HG03097 (cell line): Measurements from ENCODE around the gene LCN6.

ENCODE experiments used
- ATAC-seq: cut with Tn5 transposase; IDR thresholded peaks from one replicate; pipeline ENCODE4 v1.9.1; 2021; ENCODE audit not compliant: unreplicated experiment, low FRiP score

The LCN6 gene

DNA sequence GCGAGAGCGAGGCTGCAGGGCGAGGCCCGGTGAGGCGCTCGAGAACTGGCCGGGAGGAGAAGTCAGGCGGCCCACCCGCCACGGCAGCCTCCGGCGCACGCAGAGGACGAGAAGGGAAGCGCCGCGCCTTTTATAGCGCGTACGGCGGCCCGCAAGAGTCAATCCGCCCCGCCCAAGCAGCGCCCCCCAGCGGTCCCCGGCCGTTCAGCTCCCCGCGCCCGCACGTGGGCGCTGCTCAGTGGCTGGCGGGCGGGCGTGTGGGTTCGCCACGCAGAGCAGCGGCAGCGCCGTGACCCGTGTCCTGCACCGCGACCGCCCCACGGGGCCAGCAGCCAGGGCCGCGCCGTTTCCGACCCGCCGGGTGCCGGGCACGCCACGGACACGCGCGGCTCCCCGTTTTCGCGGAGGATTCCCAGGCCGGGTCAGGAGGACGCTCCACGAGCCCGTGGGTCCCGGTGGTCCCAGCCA, 20.2 kb downstream of the LCN6 start:
- ATAC-seq: peak; percentile 69

DNA sequence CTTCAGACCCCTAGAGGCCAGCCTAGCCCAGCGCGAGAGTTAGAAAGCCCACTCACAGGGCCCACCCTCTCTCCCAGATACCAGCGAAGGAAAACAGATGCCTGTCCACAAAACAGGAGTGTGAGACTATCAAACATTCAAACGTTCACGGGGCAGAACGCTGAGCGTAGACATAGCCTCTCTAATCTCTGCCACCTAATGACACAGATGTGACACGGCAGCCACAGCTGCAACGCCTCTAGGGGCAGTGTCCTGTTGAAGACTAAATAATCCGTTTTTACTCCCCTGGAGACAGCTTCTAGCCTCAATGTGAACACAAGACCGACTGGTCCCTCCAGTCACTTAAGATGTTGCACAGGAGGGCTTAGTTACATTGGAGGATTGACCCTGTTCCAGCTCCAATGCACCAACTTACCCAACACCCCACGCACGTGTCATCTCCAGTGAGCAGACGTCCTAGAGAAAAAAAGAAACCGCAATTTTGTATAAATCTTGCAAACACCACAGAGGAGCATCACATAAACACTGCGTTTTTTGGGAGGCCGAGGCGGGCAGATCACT, 21.6 kb downstream of the LCN6 start:
- ATAC-seq: no peak

DNA sequence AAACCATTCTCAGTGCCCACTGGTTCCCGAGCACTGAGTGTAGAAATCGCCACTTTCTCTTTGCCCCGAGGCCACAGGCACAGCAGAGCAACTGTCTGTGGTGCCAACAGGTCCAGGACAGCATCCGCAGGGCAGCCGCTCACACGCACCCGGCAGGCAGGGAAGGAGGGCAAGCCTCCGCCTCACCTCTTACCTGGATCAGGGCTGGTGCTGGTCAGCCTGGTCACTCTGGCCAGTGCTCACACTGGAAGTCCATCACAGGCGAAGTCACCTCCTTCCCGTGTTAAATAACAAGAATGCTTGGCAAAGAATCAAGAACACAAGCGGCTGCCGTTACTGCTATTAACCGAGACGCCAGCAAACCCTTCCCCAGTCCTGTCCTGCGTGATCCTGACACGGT, 22.2 kb downstream of the LCN6 start:
- ATAC-seq: no peak

DNA sequence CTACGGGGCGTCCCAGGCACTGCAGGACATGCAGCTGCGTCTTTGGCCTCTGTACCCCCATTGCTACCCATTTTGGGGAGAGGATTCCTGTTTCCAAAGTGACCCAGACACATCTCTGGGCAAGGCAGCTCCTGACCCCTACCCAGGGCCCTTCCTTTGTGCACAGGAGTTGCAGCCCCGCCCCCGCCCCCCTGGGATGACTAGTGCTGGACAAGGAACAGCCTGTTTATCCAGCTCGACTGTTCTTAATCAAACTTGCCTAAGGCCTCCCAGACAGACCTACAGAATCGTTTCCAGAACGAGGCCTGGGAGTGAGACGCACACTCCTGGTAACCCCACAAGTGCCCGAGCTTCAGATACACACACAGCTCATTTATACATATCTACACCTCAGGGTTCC, 22.7 kb downstream of the LCN6 start:
- no peak for ATAC-seq

DNA sequence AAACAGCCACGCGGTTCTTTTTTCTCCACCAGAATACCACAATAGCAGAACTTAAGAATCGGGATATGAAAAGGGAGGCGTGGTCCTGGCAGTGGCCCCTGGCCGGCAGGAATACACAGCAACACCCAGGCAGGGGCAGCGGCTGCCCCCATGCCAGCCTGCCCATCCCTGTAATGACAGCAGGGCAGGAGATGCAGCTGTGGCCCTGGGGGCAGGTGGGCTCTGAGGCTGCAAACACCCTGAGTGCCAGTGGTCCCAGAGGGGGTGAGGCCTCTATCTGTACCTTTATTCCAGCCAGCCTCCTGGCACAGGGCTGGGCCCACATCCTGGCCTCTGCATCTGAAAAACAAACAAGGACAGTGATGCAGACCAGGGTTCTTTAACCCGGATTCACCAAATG, 23.6 kb downstream of the LCN6 start:
- ATAC-seq: no peak

DNA sequence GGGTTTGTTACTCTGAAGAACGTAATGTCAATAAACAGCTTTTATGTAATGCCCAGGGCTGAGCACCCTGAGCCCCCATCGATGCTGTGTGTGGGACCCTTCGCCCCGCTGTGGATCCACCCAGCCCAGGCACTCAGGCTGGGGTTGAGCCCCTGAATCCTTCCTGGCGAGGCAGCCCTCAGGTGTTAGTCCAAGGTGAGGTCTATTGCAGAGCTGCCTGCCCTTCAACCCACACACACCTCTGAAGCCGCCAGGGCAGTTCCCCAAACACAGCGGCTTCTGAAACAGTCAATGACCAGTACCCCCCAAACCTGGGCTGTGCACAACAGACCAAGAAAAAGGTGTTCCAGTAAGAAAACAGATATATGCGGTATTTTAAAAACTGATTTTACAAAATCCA, 24.3 kb downstream of the LCN6 start:
- ATAC-seq: no peak

DNA sequence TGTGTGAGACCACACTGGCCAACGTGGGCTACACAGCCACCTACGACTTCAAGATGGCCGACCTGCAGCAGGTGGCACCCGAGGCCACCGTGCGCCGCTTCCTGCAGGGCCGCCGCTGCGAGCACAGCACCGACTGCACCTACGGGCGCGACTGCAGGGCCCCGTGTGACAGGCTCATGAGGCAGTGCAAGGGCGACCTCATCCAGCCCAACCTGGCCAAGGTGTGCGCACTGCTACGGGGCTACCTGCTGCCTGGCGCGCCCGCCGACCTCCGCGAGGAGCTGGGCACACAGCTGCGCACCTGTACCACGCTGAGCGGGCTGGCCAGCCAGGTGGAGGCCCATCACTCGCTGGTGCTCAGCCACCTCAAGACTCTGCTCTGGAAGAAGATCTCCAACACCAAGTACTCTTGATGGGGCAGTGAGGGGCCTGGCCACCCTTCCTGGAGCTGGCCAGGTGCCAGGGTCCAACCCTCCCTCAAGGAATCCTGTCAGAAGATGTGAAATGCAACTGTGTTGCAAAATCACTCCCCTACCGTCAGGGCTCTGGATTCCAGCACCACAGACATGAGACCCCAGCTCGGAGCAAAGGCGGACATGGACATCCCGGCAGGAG, 24.9 kb downstream of the LCN6 start:
- no peak for ATAC-seq

DNA sequence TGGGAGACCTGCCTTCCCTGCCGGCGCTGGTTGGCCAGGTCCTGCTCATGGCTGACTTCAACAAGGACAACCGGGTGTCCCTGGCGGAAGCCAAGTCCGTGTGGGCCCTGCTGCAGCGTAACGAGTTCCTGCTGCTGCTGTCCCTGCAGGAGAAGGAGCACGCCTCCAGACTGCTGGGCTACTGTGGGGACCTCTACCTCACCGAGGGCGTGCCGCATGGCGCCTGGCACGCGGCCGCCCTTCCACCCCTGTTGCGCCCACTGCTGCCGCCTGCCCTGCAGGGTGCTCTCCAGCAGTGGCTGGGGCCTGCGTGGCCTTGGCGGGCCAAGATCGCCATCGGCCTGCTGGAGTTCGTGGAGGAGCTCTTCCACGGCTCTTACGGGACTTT, 25.4 kb downstream of the LCN6 start:
- ATAC-seq: no peak

DNA sequence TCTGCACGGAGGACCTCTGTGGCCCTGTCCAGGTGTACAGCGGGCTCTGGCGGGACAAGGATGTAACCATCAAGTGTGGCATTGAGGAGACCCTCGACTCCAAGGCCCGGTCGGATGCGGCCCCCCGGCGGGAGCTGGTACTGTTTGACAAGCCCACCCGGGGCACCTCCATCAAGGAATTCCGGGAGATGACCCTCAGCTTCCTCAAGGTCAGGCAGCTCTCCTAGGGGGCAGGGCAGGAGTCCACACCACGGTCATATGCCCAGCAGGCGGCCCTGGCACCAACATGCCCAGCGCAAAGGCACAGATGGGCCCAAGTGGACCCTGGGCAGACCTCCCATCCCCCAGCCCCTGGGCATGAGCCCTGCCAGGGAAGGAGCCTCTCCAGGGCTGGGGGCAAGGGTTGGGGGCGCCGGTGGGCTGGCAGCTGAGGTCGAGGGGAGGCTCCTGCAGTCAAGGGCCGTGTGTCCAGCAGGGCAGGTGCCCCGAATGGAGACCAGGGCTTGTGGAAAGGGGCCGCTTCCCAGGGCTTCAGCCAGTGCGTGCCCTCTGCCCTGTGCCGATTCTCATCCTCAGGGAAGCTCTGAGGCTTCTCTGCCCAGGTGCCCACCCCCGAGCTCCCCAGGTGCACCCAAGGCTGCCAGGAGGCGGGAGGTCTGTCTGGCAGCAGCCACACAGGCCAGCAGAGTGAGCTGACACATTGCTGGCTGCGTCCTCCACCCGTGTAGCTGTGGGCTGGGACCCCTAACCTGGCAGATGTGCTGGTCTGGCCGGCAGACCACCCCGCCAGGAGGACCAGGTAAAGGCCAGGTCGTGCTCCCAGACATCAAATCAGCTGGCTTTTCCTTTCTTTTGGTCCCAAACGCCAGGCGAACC, 26.0 kb downstream of the LCN6 start:
- ATAC-seq: no peak

DNA sequence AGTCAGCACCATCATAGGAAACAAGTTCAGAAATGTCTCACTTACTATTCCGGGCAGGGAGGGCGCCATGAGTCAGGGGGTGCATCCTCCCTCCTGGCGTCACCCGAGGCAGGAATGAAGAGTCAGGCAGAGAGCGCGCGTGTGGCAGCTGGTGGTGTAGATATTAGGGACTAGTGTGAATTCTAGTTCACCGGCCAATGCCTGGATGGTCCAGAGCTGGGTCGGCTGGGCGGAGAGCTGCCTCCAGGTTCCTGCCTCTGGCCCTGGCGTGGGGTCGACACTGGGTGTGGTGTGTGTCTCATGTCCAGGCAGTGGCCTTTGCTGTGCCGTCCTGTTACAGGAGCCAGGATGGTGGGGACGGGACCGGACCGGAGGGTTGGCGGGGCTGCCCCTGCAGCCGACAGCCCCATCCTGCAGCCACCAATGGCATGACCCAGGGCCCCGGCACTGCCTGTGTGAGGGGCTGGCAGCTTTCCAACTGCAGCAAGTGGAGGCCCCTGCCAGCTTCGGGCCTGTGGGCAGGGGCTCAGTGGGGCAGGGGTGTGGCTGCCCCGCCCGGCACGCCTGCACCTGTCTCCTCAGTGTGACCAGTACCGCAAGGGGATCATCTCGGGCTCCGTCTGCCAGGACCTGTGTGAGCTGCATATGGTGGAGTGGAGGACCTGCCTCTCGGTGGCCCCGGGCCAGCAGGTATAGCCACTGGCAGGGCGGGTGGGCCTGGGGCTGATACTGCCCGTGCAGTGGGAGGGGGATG, 26.8 kb downstream of the LCN6 start:
- no peak for ATAC-seq

DNA sequence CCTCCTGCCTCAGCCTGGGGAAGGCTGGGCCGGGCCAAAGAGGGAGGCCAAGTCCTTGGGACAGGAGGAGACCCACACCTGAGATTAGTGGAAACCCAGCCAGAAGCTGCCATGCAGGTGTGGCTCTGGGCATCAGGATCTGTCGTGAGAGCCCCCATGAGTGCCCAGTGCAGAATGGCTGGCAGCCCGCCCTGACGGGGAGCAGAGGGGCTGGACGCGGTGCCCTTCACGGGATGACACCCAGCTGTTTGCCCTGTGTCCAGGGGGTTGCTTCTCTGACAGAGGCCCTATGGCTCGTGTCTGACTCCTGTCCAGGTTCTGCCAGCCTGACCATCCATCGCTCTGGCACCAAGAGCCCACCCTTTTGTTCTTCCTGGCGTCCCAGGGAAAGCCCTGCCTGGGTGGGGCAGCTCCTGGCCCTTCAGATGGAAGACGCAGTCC, 27.4 kb downstream of the LCN6 start:
- no peak for ATAC-seq

DNA sequence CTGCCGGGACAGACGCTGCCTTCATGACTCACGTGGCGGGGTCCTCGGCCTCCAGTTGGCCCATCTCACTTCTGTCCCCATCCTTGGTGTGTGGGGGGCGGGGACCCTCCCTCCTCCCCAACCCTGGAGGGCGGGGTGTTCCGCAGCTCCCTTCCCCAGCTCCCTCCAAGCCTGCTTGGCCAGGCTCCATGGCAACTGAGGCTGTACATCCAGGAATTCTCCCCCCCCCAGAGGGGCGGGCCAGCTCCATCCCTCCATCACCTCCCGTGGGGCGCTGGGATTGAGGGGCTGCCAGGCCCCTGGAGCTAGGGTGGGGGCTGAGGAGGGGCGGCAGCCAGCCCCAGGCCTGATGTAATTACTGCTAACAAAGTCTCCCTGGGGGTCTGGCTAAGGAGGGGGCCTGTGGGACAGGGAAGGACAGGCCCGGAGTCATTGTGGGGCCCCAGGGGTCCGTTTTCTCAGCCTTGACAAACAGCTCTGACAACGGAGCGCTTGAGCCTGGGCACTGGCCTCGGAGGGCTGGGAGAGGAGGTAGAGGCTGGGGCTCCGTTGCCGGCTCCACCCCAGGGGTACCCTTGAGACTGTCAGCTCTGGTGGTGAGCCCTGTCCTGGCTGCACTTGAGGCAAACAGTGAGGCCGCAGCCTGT, 28.0 kb downstream of the LCN6 start:
- ATAC-seq: no peak

DNA sequence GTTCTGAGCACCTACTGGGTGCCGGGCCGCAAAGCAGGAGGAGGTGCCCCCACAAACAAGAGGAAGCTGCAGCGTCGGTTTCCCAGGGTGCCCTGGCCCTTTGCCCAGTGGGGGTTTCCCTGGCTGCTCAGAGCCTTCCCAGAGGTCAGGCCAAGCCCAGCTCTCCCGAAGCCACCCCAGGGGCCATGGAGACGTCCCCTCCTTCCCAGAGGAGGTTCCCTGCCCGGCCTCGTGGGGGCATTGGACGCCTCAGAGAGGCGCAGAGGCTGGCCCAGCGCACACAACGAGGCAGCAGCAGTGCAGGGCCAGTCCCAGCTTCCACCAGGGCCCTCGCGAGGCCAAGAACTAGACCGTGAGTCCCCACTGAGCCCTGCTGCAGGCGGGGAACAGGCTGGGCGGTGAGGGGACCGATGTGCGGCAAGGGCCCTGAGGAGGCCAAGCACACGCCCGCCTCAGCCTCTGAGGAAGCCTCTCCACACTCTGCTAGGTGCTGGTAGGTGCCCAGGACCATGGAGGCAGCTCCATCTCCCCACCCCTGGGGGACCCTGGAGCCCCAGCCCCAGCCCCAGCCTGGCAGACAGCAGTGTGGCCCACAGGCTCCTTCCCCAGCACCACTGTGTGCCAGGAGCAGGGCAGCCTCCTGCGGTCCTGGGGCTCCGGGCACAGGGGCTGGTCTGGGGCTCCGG, 29.0 kb downstream of the LCN6 start:
- no peak for ATAC-seq

DNA sequence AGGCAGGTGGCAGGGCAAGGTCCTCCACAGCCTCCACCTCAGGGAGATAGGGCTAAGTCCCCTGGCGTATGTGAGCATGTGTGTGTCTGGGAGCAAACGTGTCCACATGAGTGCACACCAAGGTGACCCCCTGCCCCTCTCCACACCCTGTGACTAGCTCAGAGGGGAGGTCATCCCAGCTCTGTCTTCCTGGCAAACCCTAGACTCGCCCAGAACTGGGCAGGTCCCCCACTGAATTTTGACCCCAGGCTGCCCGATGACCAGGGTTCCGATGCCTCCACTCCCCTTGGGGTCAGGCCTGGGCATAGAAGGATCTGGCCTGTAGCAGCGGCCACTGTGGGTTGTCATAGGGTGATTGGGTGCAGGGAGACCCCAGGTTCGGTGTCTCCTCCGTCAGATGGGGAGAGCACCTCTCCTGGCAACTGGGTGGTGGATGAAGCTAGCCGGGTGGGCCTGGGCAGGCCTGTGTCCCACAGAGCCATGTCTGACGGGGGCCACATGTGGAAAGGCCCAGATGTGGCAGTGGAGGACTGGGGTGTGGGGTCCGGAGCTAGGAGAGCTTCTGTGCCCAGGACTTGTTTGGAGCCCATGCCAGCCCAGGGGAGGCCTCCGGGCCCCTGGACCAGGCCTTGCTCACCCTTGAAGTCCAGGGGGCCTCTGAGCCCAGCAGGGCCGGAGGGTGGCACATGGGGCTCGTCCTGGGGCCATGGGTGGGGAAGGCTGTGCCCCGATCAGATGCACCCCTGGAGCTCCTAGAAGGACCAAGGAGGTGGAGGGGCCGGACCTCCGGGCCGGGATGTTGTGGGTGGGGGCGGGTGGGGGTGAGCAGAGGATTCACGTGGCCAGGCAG, 29.8 kb downstream of the LCN6 start:
- ATAC-seq: no peak

DNA sequence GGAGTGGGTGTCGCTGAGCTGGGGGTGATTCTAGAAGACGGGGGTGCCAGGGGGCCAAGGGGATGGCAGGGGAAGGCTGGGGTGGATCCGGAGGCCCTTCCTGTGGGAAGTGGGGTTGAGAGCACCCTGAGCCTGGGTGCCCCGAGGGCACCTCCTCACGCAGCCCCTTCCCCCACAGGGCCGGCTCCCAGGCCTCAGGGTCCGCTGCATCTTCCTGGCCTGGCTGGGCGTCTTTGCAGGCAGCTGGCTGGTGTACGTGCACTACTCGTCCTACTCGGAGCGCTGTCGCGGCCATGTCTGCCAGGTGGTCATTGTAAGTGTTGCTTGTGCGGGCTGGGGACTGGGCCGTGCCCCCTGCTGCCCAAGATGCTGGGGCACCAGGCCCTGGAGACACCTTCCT, 30.9 kb downstream of the LCN6 start:
- no peak for ATAC-seq

DNA sequence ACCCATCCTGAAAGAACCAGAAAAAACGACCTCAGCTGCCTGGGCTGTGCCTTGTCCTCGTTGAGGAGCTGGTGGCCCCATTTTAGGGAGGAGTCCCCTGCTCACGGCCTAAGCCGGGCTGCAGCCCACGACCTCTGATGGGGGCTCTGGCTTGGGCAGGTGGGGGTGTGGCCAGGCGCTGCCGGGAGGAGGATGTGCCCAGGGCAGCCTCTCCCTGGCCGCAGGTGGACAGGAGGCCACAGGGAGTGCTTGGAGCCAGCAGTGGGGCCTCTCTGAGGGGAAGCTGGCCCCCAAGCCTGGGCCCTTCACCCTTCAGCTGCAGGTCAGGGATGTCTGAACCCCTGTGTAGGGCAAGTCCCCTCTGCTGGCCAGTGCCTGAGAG, 33.4 kb downstream of the LCN6 start:
- no peak for ATAC-seq

DNA sequence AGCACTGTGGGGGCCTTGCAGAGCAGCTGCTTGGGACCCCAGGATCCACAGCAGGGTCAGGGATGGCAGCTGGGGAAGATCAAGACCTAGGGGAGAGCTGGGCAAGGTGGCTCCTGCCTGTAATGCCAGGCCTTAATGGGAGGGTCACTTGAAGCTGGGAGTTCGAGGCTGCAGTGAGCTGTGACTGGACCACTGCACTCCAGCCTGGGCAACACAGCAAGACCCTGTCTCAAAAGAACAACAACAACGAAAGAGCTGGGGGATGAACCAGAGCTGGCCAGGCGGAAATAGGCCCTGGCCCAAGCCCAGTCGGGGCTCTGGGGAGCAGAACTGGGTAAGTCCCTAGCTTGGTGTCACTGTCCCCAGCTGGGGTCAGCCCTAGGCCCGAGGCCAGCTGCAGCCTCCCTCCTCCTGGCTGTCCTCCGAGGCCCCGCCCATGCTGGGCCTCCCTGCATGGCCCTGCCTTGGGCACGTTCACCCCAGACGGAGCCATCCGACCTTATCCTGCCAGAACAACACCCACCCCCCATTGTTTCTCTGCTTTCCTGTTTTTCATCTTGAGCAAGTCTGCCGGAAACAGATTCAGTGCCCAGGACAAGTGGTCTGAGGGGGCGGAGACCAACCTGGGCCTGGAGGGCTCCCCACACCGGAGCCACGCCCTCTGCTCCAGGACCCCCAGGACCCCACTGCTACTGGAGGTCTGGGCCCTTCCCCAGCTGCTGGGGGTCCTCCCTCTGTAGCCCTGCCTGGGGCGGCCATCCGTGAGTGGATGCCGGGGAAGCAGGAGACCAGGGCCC, 34.0 kb downstream of the LCN6 start:
- ATAC-seq: no peak

DNA sequence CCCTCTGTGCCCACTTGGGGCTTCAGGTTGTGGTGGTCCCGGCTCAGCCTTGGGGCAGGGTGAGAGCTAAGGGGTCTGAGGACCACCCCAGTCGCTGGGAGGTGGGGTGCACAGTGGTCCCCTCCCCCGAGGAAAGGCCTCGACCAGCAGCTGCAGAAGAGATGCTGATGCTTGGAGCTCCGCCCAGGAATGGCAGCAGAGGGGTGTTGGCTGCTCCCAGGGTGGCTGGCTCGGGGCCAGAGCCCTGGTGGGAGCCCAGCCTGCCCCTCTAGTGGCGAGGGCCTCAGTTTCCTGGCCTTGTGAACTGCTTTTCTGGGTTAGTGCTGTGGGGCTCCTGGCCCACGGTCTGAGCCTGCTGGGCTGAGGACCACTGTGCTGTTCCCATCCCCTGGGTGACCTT, 34.8 kb downstream of the LCN6 start:
- no peak for ATAC-seq
